Adrenal gland (tissue), 12 donors: ENCODE data around the gene MACROD2. TPM values are rescaled to one million over a fixed set of nuclear protein-coding genes. Genes with fewer than 3 reads are reported as not detected.

ENCODE experiments used
- DNase-seq, 7 donors: peaks; one replicate each; pipeline ENCODE4 v3.0.0-alpha.2; 2019 to 2020
- H3K27ac ChIP-seq, 5 donors: fragments of 200-600 bp; sonication (generic) in 4 of 5; 1 replicate in 3 of 5; 2 replicates in 2 of 5; pipeline versions ENCODE4 v1.5.1 to v1.8.0; 2016 to 2020; ENCODE audit warnings: mild to moderate bottlenecking in 1 of 5
- H3K27me3 ChIP-seq: fragments of 200-600 bp; 2 replicates; pipeline ENCODE4 v1.8.0; 2021
- H3K36me3 ChIP-seq, 2 donors: fragments of 200-600 bp; replicated peaks in 1 of 2; 1 replicate in 1 of 2; 2 replicates in 1 of 2; pipeline versions ENCODE4 v1.5.1 to v1.8.0; 2018 to 2022
- H3K4me1 ChIP-seq, 2 donors: fragments of 200-600 bp; replicated peaks in 1 of 2; 1 replicate in 1 of 2; 2 replicates in 1 of 2; pipeline versions ENCODE4 v1.5.1 to v1.8.0; 2018 to 2021
- H3K4me3 ChIP-seq, 4 donors: fragments of 200-600 bp; sonication (generic) in 3 of 4; one replicate each; pipeline ENCODE4 v1.5.1; 2016 to 2018
- H3K9me3 ChIP-seq, 3 donors: fragments of 200-600 bp; sonication (generic) in 1 of 3; replicated peaks in 1 of 3; 1 replicate in 2 of 3; 2 replicates in 1 of 3; pipeline versions ENCODE4 v1.5.1 to v1.8.0; 2016 to 2021
- POLR2A ChIP-seq, 2 donors: fragments of 450-650 bp; IDR thresholded peaks; one replicate each; pipeline ENCODE4 v1.6.1; 2017; ENCODE audit warnings: antibody characterized with exemption in 2 of 2, mild to moderate bottlenecking in 2 of 2, moderate library complexity in 1 of 2
- WGBS, 4 donors: extraction: QIAGEN DNeasy Blood & Tissue Kit in 2 of 4; methylation state at CpG; one replicate each; pipeline versions ENCODE4 v1.1.5 to v1.1.7; 2013 to 2017; 5-methylcytosine and 5-hydroxymethylcytosine counted together
- intact Hi-C, 2 donors: fragments of 100-400 bp; cut with DNase I; formaldehyde crosslinking; loops; one replicate each; pipeline versions ENCODE4 v1.14.1 to v1.15.0; 2022 to 2023
- polyA plus RNA-seq, 3 donors: library from polyadenylated mRNA; stranded (reverse); fragments of 200-250 nt in 2 of 3; fragments of 350-450 nt in 1 of 3; fragmentation: Illumina TruSeq in 1 of 3; extraction: RNeasy Lipid Tissue Mini Kit (QIAGEN cat#74804) in 1 of 3; gene quantifications; one replicate each; pipeline ENCODE4 v1.2.3, GENCODE V29; 2013 to 2014
- total RNA-seq, 9 donors: library from RNA; depleted of rRNA in 4 of 9; stranded (reverse); fragments of >200 nt in 4 of 9; fragments of 120-200 nt in 1 of 9; fragmentation: NEBNext Ultra II Directional in 1 of 9; extraction: Animal tissue kit (Norgen Biotek cat#: 25700) in 1 of 9; gene quantifications; one replicate each; pipeline versions ENCODE4 v1.1.0 to v1.2.4, GENCODE V29; 2013 to 2023
- TF ChIP-seq, protein P1 (sequence below), 6 experiments: fragments of 450-650 bp in 4 of 6; fragments of 200-600 bp in 2 of 6; sonication (generic) in 1 of 6; IDR thresholded peaks; 1 replicate in 5 of 6; 2 replicates in 1 of 6; pipeline versions ENCODE4 v1.5.1 to v1.8.0; 2016 to 2021; ENCODE audit warnings: antibody characterized with exemption in 6 of 6, mild to moderate bottlenecking in 2 of 6, moderate library complexity in 1 of 6
- donor health status: healthy with polysubstance abuse.
- donor health status: Bipolar disorder and iron deficiency.
- donor health status: DM: yes; HTN: yes; CAD: no.
- donor health status: DM: no; HTN: no; CAD: no.
- donor health status: DM: no; HTN: no; CAD: no.
- donor health status: DM: yes; HTN: yes; CAD: no.

The MACROD2 gene
- total and polyA plus RNA-seq, 12 donors, result 1.1 to 21.2 (median 6.4) TPM

DNA sequence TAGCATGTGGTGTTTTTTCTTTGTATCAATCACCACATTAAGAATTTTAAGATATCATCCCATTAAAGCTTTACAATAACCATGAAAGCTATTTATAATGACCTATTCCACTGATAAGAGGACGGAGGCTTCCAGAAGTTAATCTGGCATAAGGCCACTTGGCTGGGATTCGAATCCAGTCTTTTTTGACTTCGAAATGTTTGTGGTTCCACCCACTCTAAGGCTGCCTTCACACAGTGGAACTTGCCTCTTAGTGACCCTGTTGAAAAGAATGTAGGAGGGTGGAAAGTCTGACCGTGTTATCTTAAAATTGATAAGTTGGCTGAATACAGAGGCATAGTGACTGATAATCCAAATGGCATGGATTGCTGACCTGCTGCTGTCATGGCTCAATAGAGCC lies 1618.2 kb downstream of the MACROD2 start:
- WGBS, 4 donors, result 17 to 34% (median 29%) methylated on average over 4 of the region's 4 CpGs
- Histone ChIP-seq H3K36me3 (no peaks in the 10 kb centered on the region), H3K27ac (no peak overlapping the region), H3K4me1 (peaks cover 0 to 6% of the 10 kb centered on the region in 2 donors), H3K4me3 (no peak overlapping the region), H3K27me3 (no peaks in the 10 kb centered on the region), H3K9me3 (no peaks in the 10 kb centered on the region)
- peak in 4 of 7 donors; percentile 7 to 43 (median 23) for DNase-seq
- intact Hi-C loops, result no loop called here
- TF ChIP-seq, protein P1, sequence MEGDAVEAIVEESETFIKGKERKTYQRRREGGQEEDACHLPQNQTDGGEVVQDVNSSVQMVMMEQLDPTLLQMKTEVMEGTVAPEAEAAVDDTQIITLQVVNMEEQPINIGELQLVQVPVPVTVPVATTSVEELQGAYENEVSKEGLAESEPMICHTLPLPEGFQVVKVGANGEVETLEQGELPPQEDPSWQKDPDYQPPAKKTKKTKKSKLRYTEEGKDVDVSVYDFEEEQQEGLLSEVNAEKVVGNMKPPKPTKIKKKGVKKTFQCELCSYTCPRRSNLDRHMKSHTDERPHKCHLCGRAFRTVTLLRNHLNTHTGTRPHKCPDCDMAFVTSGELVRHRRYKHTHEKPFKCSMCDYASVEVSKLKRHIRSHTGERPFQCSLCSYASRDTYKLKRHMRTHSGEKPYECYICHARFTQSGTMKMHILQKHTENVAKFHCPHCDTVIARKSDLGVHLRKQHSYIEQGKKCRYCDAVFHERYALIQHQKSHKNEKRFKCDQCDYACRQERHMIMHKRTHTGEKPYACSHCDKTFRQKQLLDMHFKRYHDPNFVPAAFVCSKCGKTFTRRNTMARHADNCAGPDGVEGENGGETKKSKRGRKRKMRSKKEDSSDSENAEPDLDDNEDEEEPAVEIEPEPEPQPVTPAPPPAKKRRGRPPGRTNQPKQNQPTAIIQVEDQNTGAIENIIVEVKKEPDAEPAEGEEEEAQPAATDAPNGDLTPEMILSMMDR (IDR thresholded peaks at IDR 0.05), result no peak

DNA sequence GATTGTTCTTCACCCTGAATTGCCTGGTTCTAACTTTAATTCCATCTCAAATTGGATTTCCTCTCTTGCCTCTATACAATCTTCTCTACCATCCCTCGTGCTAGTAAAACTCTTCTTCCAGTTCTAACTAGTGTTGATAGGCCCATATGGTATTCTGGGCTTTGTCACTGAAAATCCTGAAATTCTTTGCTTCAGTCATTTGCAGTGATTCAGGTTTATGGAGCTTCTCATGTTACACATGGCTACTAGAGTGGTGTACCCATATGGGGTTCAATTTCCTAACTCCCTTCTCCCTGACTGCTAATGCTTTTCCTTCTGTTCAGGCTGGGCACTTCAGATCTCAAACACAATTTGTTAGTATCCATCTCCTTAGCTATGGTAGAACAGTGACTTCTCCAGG lies 1621.3 kb downstream of the MACROD2 start:
- TF ChIP-seq, protein P1 (IDR thresholded peaks at IDR 0.05), result no peak
- TF ChIP-seq POLR2A (IDR thresholded peaks at IDR 0.05), result no peak
- Histone ChIP-seq H3K4me1 (peaks cover 0 to 6% of the 10 kb centered on the region in 2 donors), H3K9me3 (no peaks in the 10 kb centered on the region), H3K27me3 (no peaks in the 10 kb centered on the region), H3K4me3 (no peak overlapping the region), H3K36me3 (no peaks in the 10 kb centered on the region), H3K27ac (no peak overlapping the region)
- no peak for DNase-seq
- intact Hi-C loops, result no loop called here
- WGBS, 4 donors, result 78 to 84% (median 82%) methylated on average over 1 of the region's 1 CpG

DNA sequence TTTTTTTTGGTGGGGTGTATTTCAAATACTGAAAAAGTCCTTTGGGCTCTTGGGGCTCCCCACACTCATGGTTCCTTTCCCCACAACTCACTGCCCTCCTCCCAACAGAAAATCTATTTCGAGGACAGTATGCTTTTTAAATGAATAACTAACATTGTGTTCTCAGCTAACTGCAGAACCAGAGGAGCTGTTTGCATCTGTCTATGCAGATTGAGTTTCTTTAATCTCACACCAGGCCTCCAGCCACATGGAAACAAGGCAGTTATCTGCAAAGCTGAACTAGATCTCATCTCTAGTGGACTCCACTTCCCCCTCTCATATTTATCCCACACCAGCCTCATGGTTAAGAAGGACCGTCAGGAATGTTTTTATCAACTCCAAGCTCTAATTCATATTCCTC lies 1622.8 kb downstream of the MACROD2 start:
- Histone ChIP-seq H3K27me3 (no peaks in the 10 kb centered on the region), H3K4me1 (peaks cover 0 to 6% of the 10 kb centered on the region in 2 donors), H3K36me3 (no peaks in the 10 kb centered on the region), H3K9me3 (no peaks in the 10 kb centered on the region), H3K4me3 (no peak overlapping the region), H3K27ac (no peak overlapping the region)
- intact Hi-C loops, result no loop called here
- TF ChIP-seq, protein P1 (IDR thresholded peaks at IDR 0.05), result no peak
- TF ChIP-seq POLR2A (IDR thresholded peaks at IDR 0.05), result no peak
- DNase-seq, result no peak
- WGBS, 4 donors, result 82 to 86% (median 84%) methylated on average over 2 of the region's 2 CpGs

DNA sequence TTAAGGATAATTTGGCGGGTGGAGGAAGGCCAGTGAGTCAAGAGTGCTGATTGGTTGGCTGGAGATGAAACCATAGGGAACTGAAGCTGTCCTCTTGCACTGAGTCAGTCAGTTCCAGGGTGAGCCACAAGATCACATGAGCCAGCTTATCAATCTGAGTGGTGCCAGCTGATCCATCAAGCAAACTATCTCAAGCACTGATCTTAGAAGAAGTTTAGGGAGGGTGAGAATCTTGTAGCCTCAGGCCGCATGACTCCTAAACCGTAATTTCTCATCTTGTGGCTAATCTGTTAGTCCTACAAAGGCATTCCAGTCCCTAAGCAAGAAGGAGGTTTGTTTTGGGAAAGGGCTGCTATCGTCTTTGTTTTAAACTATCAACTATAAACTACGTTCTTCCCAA lies 1623.6 kb downstream of the MACROD2 start:
- 87 to 93% (median 89%) methylated on average over 5 of the region's 5 CpGs for WGBS, 4 donors
- Histone ChIP-seq H3K4me1 (no peaks in the 10 kb centered on the region), H3K36me3 (no peaks in the 10 kb centered on the region), H3K4me3 (no peak overlapping the region), H3K27me3 (no peaks in the 10 kb centered on the region), H3K9me3 (no peaks in the 10 kb centered on the region), H3K27ac (no peak overlapping the region)
- intact Hi-C loops, result no loop called here
- no peak for TF ChIP-seq POLR2A (IDR thresholded peaks at IDR 0.05)
- TF ChIP-seq, protein P1 (IDR thresholded peaks at IDR 0.05), result no peak
- DNase-seq, result no peak
